ENCODE results near the gene TRDMT1. TPM values are rescaled to one million over a fixed set of nuclear protein-coding genes. Genes with fewer than 3 reads are reported as not detected.

TRDMT1 gene
- total and polyA plus RNA-seq, 3 donors from 2014 or later: 6.9 to 12.1 (median 9.7) TPM

GRCh38 chr10:17113889-17114540, 87.5 kb downstream of the TRDMT1 start:
- Histone ChIP-seq H3K27me3 (no peaks in the 10 kb centered on the region), H3K4me3 (no peak overlapping the region), H3K9me3 (no peaks in the 10 kb centered on the region), H3K27ac (peak overlapping the region in 1 of 2 donors; percentile 17), H3K36me3 (ENCODE audit: low read depth, missing control alignments) (no peaks in the 10 kb centered on the region), H3K4me1 (peaks cover 13% of the 10 kb centered on the region)
- DNase-seq: peak; percentile 58
- WGBS, 2 donors: 37 to 61% methylated on average over 7 of the region's 7 CpGs
- TF ChIP-seq CTCF (IDR thresholded peaks at IDR 0.05) (no peak), POLR2A (IDR thresholded peaks at IDR 0.05) (no peak)
- intact Hi-C loops (cut with DNase I; ENCODE audit: low total_unique reads): no loop called here

GRCh38 chr10:17113346-17113745, 88.1 kb downstream of the TRDMT1 start:
- DNase-seq: no peak
- Histone ChIP-seq H3K9me3 (no peaks in the 10 kb centered on the region), H3K4me1 (peaks cover 13% of the 10 kb centered on the region), H3K27ac (no peak overlapping the region), H3K36me3 (ENCODE audit: low read depth, missing control alignments) (no peaks in the 10 kb centered on the region), H3K4me3 (no peak overlapping the region), H3K27me3 (no peaks in the 10 kb centered on the region)
- WGBS, 2 donors: 86 to 89% methylated on average over 4 of the region's 4 CpGs
- intact Hi-C loops (cut with DNase I; ENCODE audit: low total_unique reads): no loop called here
- TF ChIP-seq POLR2A (IDR thresholded peaks at IDR 0.05) (no peak), CTCF (IDR thresholded peaks at IDR 0.05) (no peak)

- peaks cover 13% of the 10 kb centered on the region for H3K4me1 ChIP-seq
- WGBS, 2 donors: 77 to 78% methylated on average over 3 of the region's 3 CpGs
Measured at GRCh38 chr10:17112566-17112965, 88.9 kb downstream of the TRDMT1 start.

GRCh38 chr10:17109475-17110207, 91.8 kb downstream of the TRDMT1 start:
- no peak for DNase-seq
- H3K4me3 ChIP-seq: no peak overlapping the region
- TF ChIP-seq CTCF (IDR thresholded peaks at IDR 0.05) (no peak), POLR2A (IDR thresholded peaks at IDR 0.05) (no peak)
- no peaks in the 10 kb centered on the region for H3K36me3 ChIP-seq (ENCODE audit: low read depth, missing control alignments)
- no peaks in the 10 kb centered on the region for H3K27me3 ChIP-seq
- 69 to 80% methylated on average over 3 of the region's 3 CpGs for WGBS, 2 donors
- H3K9me3 ChIP-seq: no peaks in the 10 kb centered on the region
- intact Hi-C loops (cut with DNase I; ENCODE audit: low total_unique reads): no loop called here
- H3K27ac ChIP-seq: peak overlapping the region in 1 of 2 donors; percentile 21
- H3K4me1 ChIP-seq: peaks cover 6% of the 10 kb centered on the region

More at GRCh38 chr10:17112566-17112965, 88.9 kb downstream of the TRDMT1 start:
- Histone ChIP-seq H3K27me3 (no peaks in the 10 kb centered on the region), H3K27ac (no peak overlapping the region), H3K4me3 (no peak overlapping the region), H3K9me3 (no peaks in the 10 kb centered on the region), H3K36me3 (ENCODE audit: low read depth, missing control alignments) (no peaks in the 10 kb centered on the region)
- no peak for DNase-seq
- TF ChIP-seq CTCF (IDR thresholded peaks at IDR 0.05): no peak
- TF ChIP-seq POLR2A (IDR thresholded peaks at IDR 0.05): no peak
- intact Hi-C loops (cut with DNase I; ENCODE audit: low total_unique reads): no loop called here

Data from testis (tissue), 3 donors.